T-cell (primary cell): ENCODE results near the gene ZNF677. TPM values are rescaled to one million over a fixed set of nuclear protein-coding genes. Genes with fewer than 3 reads are reported as not detected.
"Not testable (repeated sequence)": the region's sequence is repeated elsewhere in the genome, so short reads cannot be mapped to it uniquely, and the experiment has no call there.

Experiments used
- ATAC-seq, 4 experiments: fragments of 200-7000 bp in 3 of 4; fragments of 150-1000 bp in 1 of 4; cut with Tn5 transposase; replicated peaks in 1 of 4; 1 replicate in 3 of 4; 2 replicates in 1 of 4; pipeline ENCODE4 v1.10.0; 2021; ENCODE audit warnings: moderate library complexity in 3 of 4, mild to moderate bottlenecking in 2 of 4, moderate number of reproducible peaks in 1 of 4
- CTCF ChIA-PET, 2 donors: fragments of 300-600 bp; sonication (Branson Sonifier 250); formaldehyde crosslinking; loops; one replicate each; lab custom pipeline; 2022; ENCODE audit warnings: antibody characterized with exemption in 2 of 2; lab: Charles Lee
- POLR2A ChIA-PET, 2 donors: fragments of 300-600 bp; sonication (Branson Sonifier 250); formaldehyde crosslinking; loops; one replicate each; lab custom pipeline; 2022; ENCODE audit warnings: antibody characterized with exemption in 2 of 2; lab: Charles Lee
- DNase-seq, 35 experiments: peaks; one replicate each; pipeline versions ENCODE4 v3.0.0 to v3.0.0-alpha.2; 2013 to 2023
- H3K27ac ChIP-seq: one replicate; pipeline ENCODE4 v1.5.1; 2013; ENCODE audit warnings: low read length
- H3K27me3 ChIP-seq, 2 experiments: replicated peaks in 1 of 2; 1 replicate in 1 of 2; 2 replicates in 1 of 2; pipeline versions ENCODE4 v1.6.1 to v1.7.0; 2013; ENCODE audit warnings: low read length in 1 of 2, mixed read lengths in 1 of 2; ENCODE audit not compliant: control insufficient read depth in 2 of 2, insufficient read depth in 2 of 2; ENCODE audit errors: extremely low read depth in 1 of 2
- H3K36me3 ChIP-seq, 2 donors: 1 replicate in 1 of 2; 2 replicates in 1 of 2; pipeline versions ENCODE4 v1.6.1 to v1.7.0; 2013; ENCODE audit warnings: low read length in 1 of 2; ENCODE audit not compliant: control insufficient read depth in 2 of 2, insufficient read depth in 1 of 2; ENCODE audit errors: extremely low read depth in 1 of 2
- H3K4me1 ChIP-seq, 2 experiments: 1 replicate in 1 of 2; 2 replicates in 1 of 2; pipeline versions ENCODE4 v1.6.1 to v1.7.0; 2013; ENCODE audit warnings: low read length in 2 of 2, mixed read lengths in 1 of 2; ENCODE audit not compliant: insufficient read depth in 2 of 2, control insufficient read depth in 1 of 2; ENCODE audit errors: extremely low read depth in 1 of 2
- H3K4me3 ChIP-seq, 2 donors: 1 replicate in 1 of 2; 2 replicates in 1 of 2; pipeline versions ENCODE4 v1.5.1 to v1.7.0; 2013; ENCODE audit warnings: mild to moderate bottlenecking in 2 of 2, low read length in 1 of 2, moderate library complexity in 1 of 2; ENCODE audit not compliant: control insufficient read depth in 1 of 2; ENCODE audit errors: extremely low read depth in 1 of 2
- H3K9me3 ChIP-seq: 2 replicates; pipeline ENCODE4 v1.7.0; 2013
- H3K27ac Mint-ChIP-seq, 2 donors: one replicate each; pipeline ENCODE4 v1.8.0; 2020 to 2021; ENCODE audit warnings: mild to moderate bottlenecking in 2 of 2, mixed read lengths in 2 of 2
- H3K27me3 Mint-ChIP-seq, 2 donors: one replicate each; pipeline ENCODE4 v1.8.0; 2021 to 2022; ENCODE audit warnings: mixed read lengths in 2 of 2
- H3K36me3 Mint-ChIP-seq: one replicate; pipeline ENCODE4 v1.8.0; 2021; ENCODE audit warnings: mixed read lengths
- H3K4me1 Mint-ChIP-seq, 3 donors: one replicate each; pipeline ENCODE4 v1.8.0; 2020 to 2022; ENCODE audit warnings: mixed read lengths in 3 of 3, mild to moderate bottlenecking in 1 of 3
- H3K4me3 Mint-ChIP-seq, 3 donors: one replicate each; pipeline ENCODE4 v1.8.0; 2020 to 2022; ENCODE audit warnings: mild to moderate bottlenecking in 3 of 3, mixed read lengths in 3 of 3, moderate library complexity in 3 of 3
- H3K9me3 Mint-ChIP-seq, 3 donors: one replicate each; pipeline ENCODE4 v1.8.0; 2020 to 2022; ENCODE audit warnings: mixed read lengths in 3 of 3
- WGBS: methylation state at CpG from one replicate; pipeline ENCODE4 v1.1.5; 2013; ENCODE audit warnings: missing lambda C conversion rate; ENCODE audit not compliant: insufficient coverage; 5-methylcytosine and 5-hydroxymethylcytosine counted together
- total RNA-seq, 35 experiments: library from RNA in 6 of 35; stranded (reverse) in 6 of 35; fragments of 120-200 nt in 1 of 35; gene quantifications; one replicate each; pipeline versions ENCODE4 v1.2.1 to v1.2.4 and lab custom pipeline; 2013 to 2026

ZNF677 gene
- total RNA-seq, 5 donors from 2014 or later (not counting 1 experiment from before 2014, with no cell fraction given), result 8.0 to 20.1 (median 13.7) TPM

- ChIA-PET POLR2A (no interaction called here), CTCF (interaction anchor here in 1 of 2 donors (0.6 to 1.2 kb wide), 3 partner anchors 83 to 325 kb away, joined by 3 to 4 read pairs (median 3); no protein-coding TSS in a partner anchor)
- Mint-ChIP-seq H3K4me3 (peak overlapping the region; percentile 32 to 95 (median 95)), H3K9me3 (peaks cover 0 to 31% (median 28%) of the 10 kb centered on the region in 3 donors), H3K36me3 (peaks cover 37% of the 10 kb centered on the region), H3K4me1 (peaks cover 37 to 52% (median 39%) of the 10 kb centered on the region in 3 donors), H3K27ac (peak overlapping the region; percentile 3 to 53), H3K27me3 (peaks cover 0 to 3% of the 10 kb centered on the region in 2 donors)
- H3K9me3 ChIP-seq, result peaks cover 2% of the 10 kb centered on the region
- H3K27ac ChIP-seq, result no peak overlapping the region
- peaks cover 0 to 3% of the 10 kb centered on the region in 2 experiments for H3K27me3 ChIP-seq
- WGBS, result 0% methylated on average over 2 of the region's 3 CpGs
- no peak overlapping the region for H3K4me3 ChIP-seq
- H3K4me1 ChIP-seq, result peaks cover 4 to 26% of the 10 kb centered on the region in 2 experiments
- ATAC-seq (peak; percentile 44 to 52 (median 49)), DNase-seq (peak; percentile 49 to 86 (median 66))
- peaks cover 0 to 7% of the 10 kb centered on the region in 2 donors for H3K36me3 ChIP-seq
These were observed 59.3 kb downstream of the ZNF677 start for GRCh38 chr19:53195265-53195903.

- H3K36me3 ChIP-seq, result no peaks in the 10 kb centered on the region
- ChIA-PET CTCF (no interaction called here), POLR2A (interaction anchor here in 1 of 2 donors (0.7 kb wide), 1 partner anchor 508 kb away, joined by 4 read pairs; no protein-coding TSS in a partner anchor)
- DNase-seq (no peak), ATAC-seq (no peak)
- Mint-ChIP-seq H3K9me3 (peaks cover 0 to 34% (median 18%) of the 10 kb centered on the region in 3 donors), H3K4me1 (peaks cover 37 to 49% (median 37%) of the 10 kb centered on the region in 3 donors), H3K36me3 (peaks cover 29% of the 10 kb centered on the region), H3K27me3 (peaks cover 0 to 3% of the 10 kb centered on the region in 2 donors), H3K4me3 (peak overlapping the region; percentile 86 to 92 (median 86)), H3K27ac (no peak overlapping the region)
- WGBS, result 72% methylated on average over 7 of the region's 12 CpGs
- H3K9me3 ChIP-seq, result no peaks in the 10 kb centered on the region
- peak overlapping the region; percentile 76 to 96 for H3K4me3 ChIP-seq
- H3K27ac ChIP-seq, result no peak overlapping the region
- H3K27me3 ChIP-seq, result peaks cover 0 to 3% of the 10 kb centered on the region in 2 experiments
- peaks cover 4 to 26% of the 10 kb centered on the region in 2 experiments for H3K4me1 ChIP-seq
These were observed 61.0 kb downstream of the ZNF677 start for GRCh38 chr19:53193535-53194222.

DNA sequence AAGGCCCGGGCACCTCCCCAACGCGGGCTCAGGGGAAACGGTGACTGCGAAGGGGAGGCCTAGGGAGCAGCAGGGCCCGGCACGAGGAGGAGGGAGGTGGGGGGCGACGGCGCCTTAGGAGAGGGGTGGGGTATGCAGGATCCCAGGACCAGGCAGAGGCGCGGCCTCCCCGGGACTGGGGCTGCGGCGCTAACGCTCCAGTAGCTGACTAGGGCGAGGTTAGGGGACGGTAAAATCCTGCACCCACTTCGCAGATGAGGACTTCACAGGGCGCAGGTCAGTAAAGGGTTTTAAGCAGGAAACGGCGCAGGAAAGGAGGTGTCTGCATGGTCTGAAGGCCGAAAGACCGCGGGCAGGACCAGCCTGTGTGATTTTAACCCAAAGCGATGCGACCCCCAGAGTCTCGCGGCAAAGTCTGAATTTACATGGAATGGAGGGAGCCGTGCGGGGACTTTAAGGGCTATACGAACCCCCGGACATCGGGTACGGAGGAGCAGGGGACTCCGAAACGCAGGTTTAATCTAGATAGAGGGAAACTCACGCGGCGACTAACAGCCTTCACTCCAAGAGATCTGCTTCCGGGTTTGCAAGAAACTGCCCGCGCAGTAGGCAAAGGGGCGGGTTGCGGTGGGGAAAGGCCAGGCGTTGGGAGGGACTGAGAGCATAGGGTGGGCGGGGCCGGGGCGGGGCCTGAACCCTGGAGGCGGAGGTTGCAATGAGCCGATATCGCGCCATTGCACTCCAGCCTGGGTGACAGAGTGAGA is 61.7 kb downstream of the ZNF677 start, which contains the start of gene ZNF665:
Gene ZNF665 (minus strand): TSS at position 588 of the 764 bp plus-strand sequence. CDS start 10,460 bp downstream, outside the sequence.
- H3K4me1 Mint-ChIP-seq, result peaks cover 35 to 45% (median 37%) of the 10 kb centered on the region in 3 donors
- no peaks in the 10 kb centered on the region for H3K36me3 ChIP-seq
- H3K27ac ChIP-seq, result peak within 1 kb of the TSS; percentile 83
- peaks cover 0 to 3% of the 10 kb centered on the region in 2 donors for H3K27me3 Mint-ChIP-seq
- H3K27ac Mint-ChIP-seq, result peak within 1 kb of the TSS; percentile 82 to 91
- ATAC-seq (peak; percentile 32 to 59 (median 56)), DNase-seq (peak; percentile 52 to 86 (median 75))
- peaks cover 28% of the 10 kb centered on the region for H3K36me3 Mint-ChIP-seq
- ChIA-PET POLR2A (no interaction called here), CTCF (no interaction called here)
- 3% methylated on average over 46 of the region's 53 CpGs for WGBS
- H3K4me1 ChIP-seq, result peaks cover 4 to 23% of the 10 kb centered on the region in 2 experiments
- H3K4me3 ChIP-seq, result peak within 1 kb of the TSS; percentile 76 to 96
- H3K4me3 Mint-ChIP-seq, result peak within 1 kb of the TSS; percentile 86 to 92 (median 86)
- H3K9me3 Mint-ChIP-seq, result peaks cover 0 to 34% (median 18%) of the 10 kb centered on the region in 3 donors
- H3K9me3 ChIP-seq, result no peaks in the 10 kb centered on the region
- H3K27me3 ChIP-seq, result peaks cover 0 to 3% of the 10 kb centered on the region in 2 experiments

DNA sequence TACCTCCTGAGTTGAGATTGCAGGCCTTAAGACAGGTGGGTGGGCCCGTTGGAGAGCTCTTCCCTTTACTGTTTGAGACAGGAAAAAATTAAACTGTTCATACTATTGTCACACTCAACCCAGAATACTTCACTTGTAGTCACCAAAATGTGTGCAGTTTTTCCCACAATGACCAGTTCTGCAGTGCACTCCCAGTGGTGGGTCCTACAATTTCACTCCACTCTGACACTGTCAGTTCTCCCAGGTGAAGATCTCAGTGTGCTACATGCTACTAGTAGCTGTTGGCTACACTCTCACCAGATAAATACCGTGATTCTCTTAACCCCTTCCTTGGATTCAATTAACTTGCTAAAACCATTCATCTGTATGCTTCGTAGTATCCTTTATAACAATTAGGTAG is 64.4 kb downstream of the ZNF677 start:
- H3K4me3 Mint-ChIP-seq, result no peak overlapping the region
- ChIA-PET CTCF (no interaction called here), POLR2A (no interaction called here)
- no peak overlapping the region for H3K27ac ChIP-seq
- H3K9me3 Mint-ChIP-seq, result peaks cover 0 to 27% (median 19%) of the 10 kb centered on the region in 3 donors
- H3K36me3 Mint-ChIP-seq, result peaks cover 28% of the 10 kb centered on the region
- 86% methylated on average over 1 of the region's 3 CpGs for WGBS
- H3K4me3 ChIP-seq, result no peak overlapping the region
- ATAC-seq (no peak), DNase-seq (no peak)
- H3K27me3 Mint-ChIP-seq, result peaks cover 0 to 3% of the 10 kb centered on the region in 2 donors
- H3K27me3 ChIP-seq, result peaks cover 0 to 3% of the 10 kb centered on the region in 2 experiments
- no peaks in the 10 kb centered on the region for H3K9me3 ChIP-seq
- no peaks in the 10 kb centered on the region for H3K36me3 ChIP-seq
- H3K27ac Mint-ChIP-seq, result no peak overlapping the region
- peaks cover 0 to 17% of the 10 kb centered on the region in 2 experiments for H3K4me1 ChIP-seq
- H3K4me1 Mint-ChIP-seq, result peaks cover 20 to 26% (median 25%) of the 10 kb centered on the region in 3 donors

DNA sequence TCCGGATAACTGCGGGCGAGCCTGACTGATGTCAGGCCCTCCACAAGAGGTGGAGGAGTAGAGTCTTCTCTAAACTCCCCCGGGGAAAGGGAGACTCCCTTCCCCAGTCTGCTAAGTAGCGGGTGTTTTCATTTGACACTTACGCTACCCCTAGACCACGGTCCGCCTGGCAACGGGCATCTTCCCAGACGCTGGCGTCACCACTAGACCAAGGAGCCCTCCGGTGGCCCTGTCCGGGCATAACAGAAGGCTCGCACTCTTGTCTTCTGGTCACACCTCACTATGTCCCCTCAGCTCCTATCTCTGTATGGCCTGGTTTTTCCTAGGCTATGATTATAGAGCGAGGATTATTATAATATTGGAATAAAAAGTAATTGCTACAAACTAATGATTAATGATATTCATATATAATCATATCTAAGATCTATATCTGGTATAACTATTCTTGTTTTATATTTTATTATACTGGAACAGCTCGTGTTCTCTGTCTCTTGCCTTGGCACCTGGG is 64.9 kb downstream of the ZNF677 start:
- H3K9me3 Mint-ChIP-seq, result peaks cover 0 to 26% (median 17%) of the 10 kb centered on the region in 3 donors
- DNase-seq, result not testable (repeated sequence)

More for the DNA sequence above, 64.9 kb downstream of the ZNF677 start:
- H3K9me3 ChIP-seq, H3K27ac ChIP-seq, CTCF ChIA-PET, H3K27ac Mint-ChIP-seq, H3K27me3 ChIP-seq, H3K4me3 ChIP-seq, H3K4me3 Mint-ChIP-seq, H3K36me3 ChIP-seq, POLR2A ChIA-PET, ATAC-seq, H3K27me3 Mint-ChIP-seq: not testable (repeated sequence)
- 100% methylated on average over 1 of the region's 16 CpGs for WGBS
- Mint-ChIP-seq H3K36me3 (peaks cover 30% of the 10 kb centered on the region), H3K4me1 (peaks cover 19 to 23% (median 22%) of the 10 kb centered on the region in 3 donors)
- peaks cover 0 to 17% of the 10 kb centered on the region in 2 experiments for H3K4me1 ChIP-seq
